Keratinocyte (primary cell): ENCODE measurements around the gene MGME1. TPM values are rescaled to one million over a fixed set of nuclear protein-coding genes. Genes with fewer than 3 reads are reported as not detected.

Experiments
- DNase-seq: peaks from one replicate; pipeline ENCODE4 v3.0.0-alpha.2; 2011; ENCODE audit warnings: low read depth, missing footprints, low spot score
- FAIRE-seq: peaks from 2 replicates; lab custom pipeline; 2011; peaks lifted over from hg19 to GRCh38; lab: Jason Lieb, UNC
- H2AFZ ChIP-seq: 2 replicates; pipeline ENCODE4 v1.6.0; 2012; ENCODE audit warnings: low read length, control low read depth, inconsistent platforms; ENCODE audit not compliant: control insufficient read depth
- H3K27ac ChIP-seq: 2 replicates; pipeline ENCODE4 v1.5.1; 2011; ENCODE audit warnings: low read length; ENCODE audit not compliant: control insufficient read depth, insufficient read depth
- H3K27me3 ChIP-seq: 3 replicates; pipeline ENCODE4 v1.6.0; 2011; ENCODE audit warnings: low read length; ENCODE audit not compliant: control insufficient read depth, insufficient read depth; ENCODE audit errors: extremely low read depth
- H3K36me3 ChIP-seq, 2 experiments: 2 replicates in 1 of 2; 3 replicates in 1 of 2; pipeline ENCODE4 v1.5.1; 2011; ENCODE audit warnings: low read length in 2 of 2, mild to moderate bottlenecking in 1 of 2; ENCODE audit not compliant: control insufficient read depth in 2 of 2, insufficient read depth in 2 of 2; ENCODE audit errors: extremely low read depth in 1 of 2
- H3K4me1 ChIP-seq: 3 replicates; pipeline ENCODE4 v1.5.1; 2011; ENCODE audit warnings: low read length; ENCODE audit not compliant: control insufficient read depth, insufficient read depth; ENCODE audit errors: extremely low read depth
- H3K4me2 ChIP-seq: 3 replicates; pipeline ENCODE4 v1.6.0; 2011; ENCODE audit warnings: low read depth, low read length; ENCODE audit not compliant: control insufficient read depth, insufficient read depth; ENCODE audit errors: extremely low read depth
- H3K4me3 ChIP-seq, 3 experiments: fragments of 200-600 bp in 1 of 3; sonication (generic) in 1 of 3; 2 replicates in 2 of 3; 3 replicates in 1 of 3; pipeline ENCODE4 v1.5.1; 2011 to 2016; ENCODE audit warnings: low read length in 3 of 3, mild to moderate bottlenecking in 3 of 3, control low read depth in 2 of 3, inconsistent platforms in 1 of 3, low read depth in 1 of 3, mixed read lengths in 1 of 3, mixed run types in 1 of 3, moderate library complexity in 1 of 3; ENCODE audit not compliant: control insufficient read depth in 2 of 3, insufficient read depth in 2 of 3; ENCODE audit errors: extremely low read depth in 1 of 3
- H3K79me2 ChIP-seq: 2 replicates; pipeline ENCODE4 v1.6.0; 2012; ENCODE audit warnings: low read length; ENCODE audit not compliant: control insufficient read depth, insufficient read depth
- H3K9ac ChIP-seq: 3 replicates; pipeline ENCODE4 v1.6.0; 2011; ENCODE audit warnings: low read length; ENCODE audit not compliant: control insufficient read depth, insufficient read depth; ENCODE audit errors: extremely low read depth
- H3K9me1 ChIP-seq: 3 replicates; pipeline ENCODE4 v1.6.0; 2011; ENCODE audit warnings: low read length; ENCODE audit not compliant: control insufficient read depth, insufficient read depth; ENCODE audit errors: extremely low read depth
- H3K9me3 ChIP-seq: 2 replicates; pipeline ENCODE4 v1.5.1; 2012; ENCODE audit warnings: low read depth, low read length; ENCODE audit not compliant: control insufficient read depth
- H4K20me1 ChIP-seq: 3 replicates; pipeline ENCODE4 v1.6.0; 2011; ENCODE audit warnings: low read length; ENCODE audit not compliant: control insufficient read depth, insufficient read depth; ENCODE audit errors: extremely low read depth
- EZH2 ChIP-seq: IDR thresholded peaks from one replicate; pipeline ENCODE4 v1.6.1; 2012; ENCODE audit warnings: inconsistent platforms, mild to moderate bottlenecking, low read length, moderate library complexity
- dilution Hi-C: fragments of 300-500 bp; cut with MboI; formaldehyde crosslinking; loops from one replicate; pipeline ENCODE4 v1.7.0; 2020; ENCODE audit warnings: low sequenced_read_pairs; ENCODE audit not compliant: extremely low pct_ligation_motif_present
- polyA plus RNA-seq, 5 experiments: library from polyadenylated mRNA; depleted of rRNA in 3 of 5; stranded (reverse) in 3 of 5; stranded (forward) in 1 of 5; unstranded in 1 of 5; fragments of >200 nt; gene quantifications; 1 replicate in 1 of 5; 2 replicates in 3 of 5; 3 replicates in 1 of 5; pipeline versions ENCODE4 v1.2.1 to v1.2.3, GENCODE V29; 2011 to 2012; ENCODE audit warnings: missing spikeins in 2 of 5, low read depth in 1 of 5, low replicate concordance in 1 of 5
- TF ChIP-seq, protein P1 (sequence below), 3 experiments: IDR thresholded peaks in 1 of 3; conservative IDR thresholded peaks in 1 of 3; optimal IDR thresholded peaks in 1 of 3; 2 replicates in 2 of 3; 3 replicates in 1 of 3; pipeline versions ENCODE3 to v1.5.1; 2011; ENCODE audit warnings: low read length in 3 of 3, mild to moderate bottlenecking in 3 of 3, moderate library complexity in 2 of 3, control low read depth in 1 of 3, inconsistent platforms in 1 of 3; ENCODE audit not compliant: insufficient read depth in 2 of 3; ENCODE audit errors: extremely low read depth in 1 of 3

MGME1 gene
- polyA plus RNA-seq, 1 donor (not counting 4 experiments of a cell fraction or from before 2014, with no cell fraction given) = 31.6 TPM

DNA sequence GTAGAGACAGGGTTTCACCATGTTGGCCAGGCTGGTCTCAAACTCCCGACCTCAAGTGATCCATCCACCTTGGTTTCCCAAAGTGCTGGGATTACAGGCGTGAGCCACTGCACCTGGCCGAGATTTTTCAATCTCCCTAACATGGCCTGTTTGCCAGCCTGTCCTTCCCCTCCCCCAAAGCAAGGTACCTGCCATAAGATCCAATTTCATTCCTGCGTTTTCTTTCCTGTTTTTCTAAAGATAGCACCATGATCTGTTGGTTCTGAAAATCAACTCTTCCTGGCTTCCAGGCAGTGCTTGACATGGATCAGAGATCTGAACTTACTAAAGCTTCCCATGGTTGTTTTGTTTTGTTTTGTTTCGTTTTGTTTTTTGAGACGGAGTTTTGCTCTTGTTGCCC lies 7.5 kb downstream of the MGME1 start:
- H3K36me3 ChIP-seq = peaks cover 3% of the 10 kb centered on the region in 2 experiments
- H3K4me3 ChIP-seq = no peak overlapping the region
- H3K9ac ChIP-seq = no peak overlapping the region
- dilution Hi-C loops = no loop called here
- FAIRE-seq = no peak
- TF ChIP-seq EZH2 = no peak
- TF ChIP-seq, protein P1, sequence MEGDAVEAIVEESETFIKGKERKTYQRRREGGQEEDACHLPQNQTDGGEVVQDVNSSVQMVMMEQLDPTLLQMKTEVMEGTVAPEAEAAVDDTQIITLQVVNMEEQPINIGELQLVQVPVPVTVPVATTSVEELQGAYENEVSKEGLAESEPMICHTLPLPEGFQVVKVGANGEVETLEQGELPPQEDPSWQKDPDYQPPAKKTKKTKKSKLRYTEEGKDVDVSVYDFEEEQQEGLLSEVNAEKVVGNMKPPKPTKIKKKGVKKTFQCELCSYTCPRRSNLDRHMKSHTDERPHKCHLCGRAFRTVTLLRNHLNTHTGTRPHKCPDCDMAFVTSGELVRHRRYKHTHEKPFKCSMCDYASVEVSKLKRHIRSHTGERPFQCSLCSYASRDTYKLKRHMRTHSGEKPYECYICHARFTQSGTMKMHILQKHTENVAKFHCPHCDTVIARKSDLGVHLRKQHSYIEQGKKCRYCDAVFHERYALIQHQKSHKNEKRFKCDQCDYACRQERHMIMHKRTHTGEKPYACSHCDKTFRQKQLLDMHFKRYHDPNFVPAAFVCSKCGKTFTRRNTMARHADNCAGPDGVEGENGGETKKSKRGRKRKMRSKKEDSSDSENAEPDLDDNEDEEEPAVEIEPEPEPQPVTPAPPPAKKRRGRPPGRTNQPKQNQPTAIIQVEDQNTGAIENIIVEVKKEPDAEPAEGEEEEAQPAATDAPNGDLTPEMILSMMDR (optimal IDR thresholded peaks at IDR 0.05 in 1 of 3, IDR thresholded peaks at IDR 0.05 in 1 of 3, conservative IDR thresholded peaks at IDR 0.05 in 1 of 3; ENCODE audit: extremely low read depth in 1 of 3, insufficient read depth in 2 of 3, low read length in 3 of 3) = no peak
- no peaks in the 10 kb centered on the region for H3K9me1 ChIP-seq
- H3K27me3 ChIP-seq = no peaks in the 10 kb centered on the region
- H3K79me2 ChIP-seq = peaks cover 42% of the 10 kb centered on the region
- no peak for DNase-seq
- H3K4me1 ChIP-seq = peaks cover 22% of the 10 kb centered on the region
- no peaks in the 10 kb centered on the region for H3K9me3 ChIP-seq
- H3K4me2 ChIP-seq = no peak overlapping the region
- no peaks in the 10 kb centered on the region for H4K20me1 ChIP-seq
- H2AFZ ChIP-seq = no peak overlapping the region
- H3K27ac ChIP-seq = no peak overlapping the region

DNA sequence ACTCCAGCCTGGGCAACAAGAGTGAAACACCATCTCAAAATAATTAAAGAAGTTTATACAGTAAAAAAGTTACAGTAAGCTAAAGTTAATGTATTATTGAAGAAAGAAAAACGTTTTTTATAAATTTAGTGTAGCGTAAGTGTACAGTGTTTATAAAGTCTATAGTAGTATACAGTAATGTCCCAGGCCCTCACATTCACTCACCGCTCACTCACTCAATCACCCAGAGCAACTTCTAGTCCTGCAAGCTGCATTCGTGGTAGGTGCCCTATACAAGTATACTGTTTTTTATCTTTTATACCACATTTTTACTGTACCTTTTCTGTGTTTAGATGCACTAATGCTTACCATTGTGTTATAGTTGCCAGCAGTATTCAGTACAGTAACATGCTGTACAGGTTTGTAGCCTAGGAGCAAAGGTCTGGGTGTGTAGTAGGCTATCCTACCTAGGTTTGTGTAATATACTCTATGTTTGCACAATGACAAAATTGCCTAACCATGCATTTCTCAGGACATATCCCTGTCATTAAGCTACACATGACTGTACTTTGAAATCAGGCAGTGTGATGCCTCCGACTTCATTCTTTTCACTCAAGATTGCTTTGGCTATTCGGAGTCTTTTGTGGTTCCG lies 16.7 kb downstream of the MGME1 start:
- Histone ChIP-seq H3K9me1 (no peaks in the 10 kb centered on the region), H4K20me1 (no peaks in the 10 kb centered on the region), H3K9me3 (no peaks in the 10 kb centered on the region), H3K79me2 (peaks cover 3% of the 10 kb centered on the region), H3K36me3 (peaks cover 9 to 13% of the 10 kb centered on the region in 2 experiments), H2AFZ (no peak overlapping the region), H3K27ac (no peak overlapping the region), H3K4me3 (no peak overlapping the region), H3K9ac (no peak overlapping the region), H3K27me3 (no peaks in the 10 kb centered on the region), H3K4me1 (no peaks in the 10 kb centered on the region), H3K4me2 (no peak overlapping the region)
- no peak for DNase-seq
- no peak for FAIRE-seq
- dilution Hi-C loops = no loop called here
- TF ChIP-seq, protein P1 (optimal IDR thresholded peaks at IDR 0.05 in 1 of 3, IDR thresholded peaks at IDR 0.05 in 1 of 3, conservative IDR thresholded peaks at IDR 0.05 in 1 of 3; ENCODE audit: extremely low read depth in 1 of 3, insufficient read depth in 2 of 3, low read length in 3 of 3) = no peak
- no peak for TF ChIP-seq EZH2
